ENCODE data around the gene BCL6B.
A peak's percentile ranks its signal among the peaks of the same experiment; 100 is the strongest.

The BCL6B gene

DNA sequence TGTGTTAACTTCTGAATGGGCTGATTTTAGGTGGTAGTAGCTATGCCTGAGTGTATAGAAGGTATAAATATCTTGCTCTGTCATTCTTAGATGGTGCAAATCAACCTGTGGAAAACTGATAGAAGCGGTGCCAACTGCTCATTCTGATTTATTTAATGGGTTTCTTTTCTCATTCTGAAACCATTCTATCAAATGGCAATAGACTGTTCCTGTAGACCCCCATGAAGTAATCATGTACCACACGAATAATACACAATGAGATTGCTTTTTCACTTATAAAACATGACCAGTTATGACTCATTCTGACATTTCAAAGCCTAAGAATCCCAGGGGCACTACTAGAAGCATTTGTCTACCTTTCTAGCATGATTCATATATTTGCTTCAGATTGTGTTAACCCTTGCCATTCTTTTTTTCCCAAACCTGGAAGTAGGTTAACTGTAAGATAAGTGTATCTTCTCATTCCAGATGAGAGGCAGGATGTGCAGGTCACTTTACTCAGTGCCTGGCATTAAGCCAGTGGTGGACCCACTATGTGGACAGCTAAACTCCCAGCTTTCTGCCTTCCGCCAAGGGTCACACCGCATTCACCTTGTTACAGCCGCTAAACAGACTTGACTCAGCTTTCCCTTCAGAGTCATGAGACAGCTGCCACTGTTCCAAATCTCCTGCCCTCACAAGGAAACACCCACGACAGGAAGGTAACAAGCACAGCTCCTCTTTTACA, 37.5 kb downstream of the BCL6B start:
- DNase-seq (ENCODE audit: low spot score): peak; percentile 94

DNA sequence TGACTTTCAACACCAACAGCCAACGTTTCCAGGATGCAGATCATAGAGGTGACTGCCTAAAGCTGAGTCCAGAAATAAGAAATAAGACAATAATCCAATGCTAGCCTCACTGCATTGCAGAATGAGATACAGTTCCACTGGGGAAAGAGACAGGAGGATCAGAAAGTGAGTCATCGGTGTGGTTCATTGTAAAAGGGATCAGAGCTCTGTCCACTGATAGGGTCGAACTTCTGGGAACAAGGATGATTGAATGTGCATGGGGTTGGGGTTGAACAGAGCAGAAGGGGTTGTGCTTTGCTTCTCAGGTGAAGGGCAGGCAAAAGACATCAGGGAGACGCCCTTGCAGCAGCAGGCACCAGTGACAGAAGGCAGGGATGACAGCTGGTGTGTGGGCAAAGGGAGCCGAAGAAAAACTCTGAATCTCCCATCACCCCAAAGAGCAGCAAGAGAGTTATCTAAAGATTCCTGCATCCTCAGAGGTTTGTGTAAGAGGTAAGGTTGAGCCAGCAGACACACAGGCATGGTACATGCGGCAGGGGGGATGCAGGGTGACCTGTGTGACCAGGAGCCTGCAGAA, 40.8 kb downstream of the BCL6B start:
- no peak for DNase-seq (ENCODE audit: low spot score)

DNA sequence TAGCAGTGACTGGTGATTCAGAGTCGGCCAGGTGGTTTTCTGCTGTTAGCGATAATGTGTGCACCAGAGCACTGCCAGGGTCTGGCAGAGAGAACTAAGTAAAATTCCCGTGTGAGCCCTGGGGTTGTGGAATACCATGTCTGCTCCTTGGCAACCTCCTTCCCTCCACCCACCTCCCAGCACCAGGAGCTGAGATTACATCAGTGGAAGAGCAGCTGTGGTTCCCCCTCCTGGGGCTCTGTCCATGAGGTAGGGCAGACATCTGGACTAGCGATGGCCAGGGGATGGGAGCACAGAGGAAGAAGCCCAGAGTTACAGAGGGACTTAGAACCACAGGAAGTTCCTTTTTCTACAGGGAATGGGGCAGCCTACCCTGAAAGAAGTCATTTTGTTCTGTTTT, 41.4 kb downstream of the BCL6B start:
- no peak for DNase-seq (ENCODE audit: low spot score)

DNA sequence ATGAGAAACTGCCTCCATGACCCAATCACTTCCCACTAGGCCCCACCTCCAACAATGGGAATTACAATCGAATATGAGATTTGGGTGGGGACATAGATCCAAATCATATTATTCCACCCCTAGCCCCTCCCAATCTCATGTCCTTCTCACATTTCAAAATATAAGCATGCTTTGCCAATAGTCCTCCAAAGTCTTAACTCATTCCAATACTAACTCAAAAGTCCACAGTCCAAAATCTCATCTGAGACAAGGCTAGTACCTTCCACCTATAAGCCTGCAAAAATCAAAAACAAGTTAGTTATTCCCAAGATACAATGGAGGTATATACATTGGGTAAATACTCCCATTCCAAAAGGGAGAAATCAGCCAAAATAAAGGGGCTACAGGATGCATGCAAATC, 44.3 kb downstream of the BCL6B start:
- DNase-seq (ENCODE audit: low spot score): no peak

DNA sequence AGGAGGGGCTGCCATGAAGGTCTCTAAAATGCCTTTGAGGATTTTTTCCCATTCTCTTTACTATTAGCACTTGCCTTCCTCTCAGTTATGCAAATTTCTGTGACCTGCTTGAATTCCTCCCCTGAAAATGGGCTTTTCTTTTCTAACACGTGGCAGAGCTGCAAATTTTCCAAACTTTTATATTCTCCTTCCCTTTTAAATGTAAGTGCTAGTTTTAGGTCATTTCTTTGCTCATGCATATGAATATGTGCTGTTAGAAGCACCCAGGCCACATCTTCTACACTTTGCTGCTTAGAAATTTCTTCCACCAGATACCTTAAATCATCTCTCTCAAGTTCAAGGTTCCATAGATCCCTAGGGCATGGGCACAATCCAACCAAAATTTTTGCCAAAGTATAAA, 45.4 kb downstream of the BCL6B start:
- no peak for DNase-seq (ENCODE audit: low spot score)

DNA sequence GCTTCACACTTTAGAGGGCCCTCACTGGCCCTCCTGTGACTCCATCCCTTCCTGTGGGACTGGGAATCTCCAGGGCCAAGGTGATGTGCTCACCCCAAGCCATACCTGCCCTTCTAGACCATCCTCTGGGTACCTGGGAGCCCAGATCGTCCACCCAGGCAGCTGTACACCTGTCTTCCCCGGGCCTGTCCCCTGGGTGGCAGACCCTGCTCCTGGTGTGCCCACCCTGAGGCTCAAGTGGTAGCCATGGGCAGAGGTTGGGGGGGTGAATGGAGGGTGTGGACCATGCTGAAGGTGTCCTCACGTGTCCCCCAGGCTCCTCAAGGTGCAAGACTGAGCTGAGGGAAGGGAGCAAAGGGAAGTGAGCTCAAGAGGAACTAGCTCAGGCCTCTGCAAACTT, 47.9 kb downstream of the BCL6B start:
- no peak for DNase-seq (ENCODE audit: low spot score)

DNA sequence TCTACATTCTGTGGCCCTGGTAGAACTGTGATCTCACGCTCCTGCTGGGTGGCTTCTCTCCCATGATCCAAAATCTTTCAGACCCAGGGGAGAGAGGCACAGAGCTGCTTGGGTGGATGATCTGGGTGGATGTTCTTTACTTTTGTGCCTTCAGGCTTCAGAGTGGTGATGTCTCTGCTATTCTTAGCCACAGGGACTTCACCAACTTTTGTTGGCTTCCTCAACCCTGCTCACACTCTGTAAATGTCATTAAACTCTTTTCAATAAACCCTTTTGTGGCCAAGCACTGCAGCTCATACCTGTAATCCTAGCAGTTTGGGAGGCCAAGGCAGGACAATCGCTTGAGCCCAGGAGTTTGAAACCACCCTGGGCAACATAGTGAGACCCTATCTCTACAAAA, 49.6 kb downstream of the BCL6B start:
- no peak for DNase-seq (ENCODE audit: low spot score)

DNA sequence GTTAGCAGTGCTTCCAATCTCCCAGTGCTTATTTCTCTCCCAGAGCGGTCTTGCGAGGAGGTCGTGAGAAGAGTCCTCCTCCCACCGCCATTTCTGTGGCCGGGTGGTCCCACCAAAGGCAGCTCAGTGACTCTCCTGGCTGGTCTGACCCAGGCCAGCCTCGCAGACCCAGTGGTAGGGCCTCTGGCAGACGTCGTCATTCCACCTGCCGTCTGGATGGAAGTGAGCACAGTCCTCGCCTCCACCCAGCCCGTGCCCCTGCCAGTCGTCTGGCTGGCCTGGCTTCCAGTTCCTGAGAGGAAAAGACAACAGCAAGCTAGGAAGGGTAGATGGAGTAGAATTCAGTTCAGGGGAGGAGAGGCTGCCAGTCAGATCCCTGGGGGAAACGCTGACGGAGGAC, 52.1 kb downstream of the BCL6B start:
- DNase-seq (ENCODE audit: low spot score): no peak

DNA sequence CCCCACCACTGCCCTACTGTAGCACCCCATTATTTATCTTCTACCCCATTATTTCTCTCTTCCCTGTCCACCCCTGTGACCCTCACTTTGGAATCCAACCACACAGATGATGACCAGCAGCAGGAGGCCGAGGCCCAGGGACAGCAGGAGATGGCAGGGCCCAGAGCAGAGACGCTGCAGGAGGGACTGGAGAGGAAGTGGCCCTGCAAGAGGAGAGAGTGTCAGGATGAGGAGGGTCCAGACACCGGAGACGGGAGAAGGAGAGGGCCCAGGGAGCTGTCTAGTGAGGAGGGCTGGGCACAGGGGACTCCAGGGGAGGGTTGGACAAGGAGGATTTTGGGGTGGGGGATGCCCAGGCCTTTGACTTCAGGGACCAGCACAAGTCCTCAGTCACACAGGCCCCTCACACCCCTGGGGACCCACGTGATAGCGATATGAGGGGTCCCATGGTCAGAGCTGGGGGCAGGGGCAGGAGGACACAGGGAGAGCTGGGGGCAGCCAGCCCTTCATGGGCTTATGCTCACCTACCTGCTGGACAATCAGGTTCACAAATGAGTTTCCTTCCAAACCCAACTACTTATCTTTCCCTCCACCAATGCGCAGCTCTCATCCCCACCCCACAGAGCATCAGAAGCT, 55.2 kb downstream of the BCL6B start:
- DNase-seq (ENCODE audit: low spot score): no peak

DNA sequence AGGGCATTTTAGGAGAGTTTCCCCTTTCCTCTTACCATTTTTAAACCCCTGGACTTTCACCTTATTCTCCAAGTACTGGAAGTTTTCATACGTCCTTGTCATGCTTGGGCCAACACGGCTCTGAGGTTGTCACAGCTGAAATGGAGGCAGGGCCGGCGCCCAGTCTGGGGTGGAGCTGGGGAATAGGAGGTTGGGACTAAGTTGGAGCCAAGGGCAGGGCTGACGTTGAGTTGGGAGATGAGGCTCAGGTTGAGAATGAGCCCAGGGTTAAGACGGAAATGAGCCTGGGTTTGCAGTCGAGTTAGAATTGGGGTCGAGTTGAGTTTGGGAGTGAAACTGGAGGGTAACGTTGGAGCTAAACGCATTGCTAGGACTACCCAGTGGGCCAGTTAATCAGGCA, 55.9 kb downstream of the BCL6B start:
- DNase-seq (ENCODE audit: low spot score): no peak

Data from COLO829 (cell line).